Thyroid gland (tissue), 4 donors: ENCODE measurements around the gene CAMTA1.

Experiments used
- CTCF ChIP-seq, 6 experiments: fragments of 200-600 bp in 3 of 6; fragments of 450-650 bp in 3 of 6; sonication (generic) in 3 of 6; IDR thresholded peaks; one replicate each; pipeline ENCODE4 v1.5.1; 2016 to 2019; ENCODE audit warnings: antibody characterized with exemption in 6 of 6, mild to moderate bottlenecking in 2 of 6, inconsistent platforms in 1 of 6, moderate library complexity in 1 of 6
- POLR2A ChIP-seq, 2 donors: fragments of 450-650 bp; IDR thresholded peaks; one replicate each; pipeline ENCODE4 v1.6.1; 2017; ENCODE audit warnings: antibody characterized with exemption in 2 of 2, mild to moderate bottlenecking in 2 of 2, moderate library complexity in 1 of 2

GRCh38 chr1:6935361-6935883 lies 150.2 kb downstream of the CAMTA1 start:
- TF ChIP-seq CTCF (IDR thresholded peaks at IDR 0.05) (no peak), POLR2A (IDR thresholded peaks at IDR 0.05) (no peak)
